GM21737 (cell line): ENCODE results near the gene UST.
A peak's percentile ranks its signal among the peaks of the same experiment; 100 is the strongest.
"Not testable (repeated sequence)": the region's sequence is repeated elsewhere in the genome, so short reads cannot be mapped to it uniquely, and the experiment has no call there.

Experiments
- ATAC-seq: cut with Tn5 transposase; IDR thresholded peaks from one replicate; pipeline ENCODE4 v1.9.1; 2021; ENCODE audit warnings: mild to moderate bottlenecking, moderate library complexity; ENCODE audit not compliant: unreplicated experiment

The UST gene

DNA sequence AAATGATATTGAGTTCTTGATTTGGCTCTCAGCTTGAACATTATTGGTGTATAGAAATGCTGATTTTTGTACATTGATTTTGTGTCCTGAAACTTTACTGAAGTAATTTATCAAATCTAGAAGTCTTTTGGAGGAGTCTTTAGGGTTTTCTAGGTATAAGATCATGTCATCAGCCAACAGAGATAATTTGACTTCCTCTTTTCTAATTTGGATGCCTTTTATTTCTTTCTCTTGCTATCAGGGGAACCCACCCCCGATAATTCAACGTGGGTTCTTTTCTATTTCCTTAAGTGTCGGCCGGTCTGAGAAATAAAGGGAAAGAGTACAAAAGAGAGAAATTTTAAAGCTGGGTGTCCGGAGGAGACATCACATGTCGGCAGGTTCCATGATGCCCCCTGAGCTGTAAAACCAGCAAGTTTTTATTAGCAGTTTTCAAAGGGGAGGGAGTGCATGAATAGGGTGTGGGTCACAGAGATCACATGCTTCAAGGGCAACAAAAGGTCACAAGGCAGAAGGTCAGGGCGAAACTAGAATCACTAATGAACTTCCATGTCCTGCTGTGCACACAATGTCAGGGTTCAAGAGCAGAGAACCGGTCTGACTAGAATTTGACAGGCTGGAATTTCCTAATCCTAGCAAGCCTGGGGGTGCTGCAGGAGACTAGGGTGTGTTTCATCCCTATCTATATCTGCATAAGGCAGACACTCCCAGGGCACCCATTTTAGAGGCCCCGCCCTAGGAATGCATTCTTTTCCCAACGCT is 17.6 kb downstream of the UST start:
- ATAC-seq, result not testable (repeated sequence)

GRCh38 chr6:148765898-148766808 is 19.3 kb downstream of the UST start:
- no peak for ATAC-seq

GRCh38 chr6:148768646-148769270 is 21.9 kb downstream of the UST start:
- no peak for ATAC-seq

- no peak for ATAC-seq
These were observed 22.6 kb downstream of the UST start for GRCh38 chr6:148769304-148769968.

DNA sequence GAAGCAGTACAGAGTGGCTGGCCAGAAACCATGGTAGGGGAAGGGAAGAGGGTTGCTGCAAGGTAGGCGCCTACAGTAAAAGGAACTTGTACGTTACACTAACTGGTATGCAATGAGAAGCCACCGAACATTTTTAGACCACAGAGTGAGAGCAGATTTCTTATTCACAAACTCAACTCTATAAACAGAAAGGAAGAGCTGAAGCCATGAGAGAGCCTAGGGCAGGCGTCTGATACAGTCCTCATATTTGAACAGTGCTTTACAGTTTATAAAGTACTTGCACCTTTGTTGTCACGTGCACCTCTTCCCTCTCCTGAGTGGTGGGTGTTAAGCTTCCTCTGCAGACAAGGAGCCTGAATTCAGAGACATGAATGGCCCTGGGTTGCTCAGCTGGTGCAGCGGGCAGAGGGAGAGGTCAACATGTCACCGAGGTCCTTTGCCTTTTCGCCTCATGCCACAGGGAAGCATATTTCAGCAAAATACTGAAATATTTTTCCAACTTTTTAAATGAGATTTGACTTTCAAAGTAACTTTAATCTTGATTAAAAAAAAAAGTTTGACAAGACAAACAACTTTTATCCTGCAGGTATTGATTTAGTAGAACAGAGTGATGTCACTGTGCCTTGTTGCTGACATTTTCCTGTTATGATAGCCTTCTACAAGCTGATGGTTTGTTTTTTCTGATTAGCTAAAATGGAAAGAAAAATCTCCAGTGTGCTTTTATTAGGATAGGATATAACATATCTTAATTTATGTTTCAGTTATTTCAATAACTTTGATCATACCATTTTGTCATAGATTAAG is 23.8 kb downstream of the UST start:
- ATAC-seq, result no peak

- ATAC-seq, result no peak
These were observed 24.4 kb downstream of the UST start for GRCh38 chr6:148771212-148771601.

- no peak for ATAC-seq
These were observed 25.2 kb downstream of the UST start for GRCh38 chr6:148771896-148772554.

- no peak for ATAC-seq
These were observed 28.3 kb downstream of the UST start for GRCh38 chr6:148775161-148775560.

DNA sequence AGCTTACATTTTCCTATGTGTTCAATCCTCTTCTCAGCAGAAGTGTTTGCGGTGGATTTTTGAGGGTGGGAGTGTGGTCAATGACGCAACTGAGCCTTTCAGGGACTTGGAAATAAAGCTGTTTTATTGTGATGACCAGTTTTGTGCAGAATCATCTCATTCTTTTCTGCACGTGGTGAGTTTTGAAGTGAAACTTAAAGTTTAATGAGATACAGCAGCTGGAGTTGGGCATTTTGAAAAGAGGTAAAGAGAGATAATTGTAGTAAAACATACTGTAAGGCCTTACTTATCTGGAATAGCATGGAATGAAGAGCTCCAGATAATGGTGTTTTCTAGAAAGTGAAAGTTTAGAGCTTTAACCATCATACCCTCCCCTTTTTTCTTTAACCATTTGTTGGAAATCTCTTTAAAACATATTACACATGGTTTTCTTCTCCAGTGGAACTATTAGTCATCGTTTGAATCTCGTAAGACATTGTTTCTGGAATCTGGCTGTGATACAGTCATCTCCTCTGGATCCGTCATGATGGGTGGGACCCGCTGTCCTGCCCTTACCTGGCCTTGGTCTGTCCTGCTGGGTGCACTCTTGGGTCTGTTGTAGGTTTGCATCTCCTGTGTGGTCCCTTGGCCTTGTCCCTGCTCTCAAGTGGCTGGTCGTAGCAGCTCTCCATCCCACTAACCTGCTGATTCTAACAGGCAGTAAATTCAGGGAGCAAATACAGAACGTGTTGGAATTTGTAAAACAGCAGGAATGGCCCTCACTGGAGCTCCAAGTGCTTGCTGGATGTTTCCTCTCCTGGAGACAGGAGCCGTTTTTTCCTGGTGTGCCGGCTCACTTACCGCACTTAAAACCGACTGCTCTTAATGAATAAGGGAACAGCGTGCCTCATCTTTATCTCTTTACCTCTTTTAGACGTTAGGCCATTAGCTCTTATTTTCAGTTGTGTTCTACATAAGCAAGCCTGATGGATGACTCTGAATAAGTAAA is 29.8 kb downstream of the UST start:
- ATAC-seq, result no peak

- ATAC-seq, result no peak
These were observed 32.3 kb downstream of the UST start for GRCh38 chr6:148779142-148779562.

DNA sequence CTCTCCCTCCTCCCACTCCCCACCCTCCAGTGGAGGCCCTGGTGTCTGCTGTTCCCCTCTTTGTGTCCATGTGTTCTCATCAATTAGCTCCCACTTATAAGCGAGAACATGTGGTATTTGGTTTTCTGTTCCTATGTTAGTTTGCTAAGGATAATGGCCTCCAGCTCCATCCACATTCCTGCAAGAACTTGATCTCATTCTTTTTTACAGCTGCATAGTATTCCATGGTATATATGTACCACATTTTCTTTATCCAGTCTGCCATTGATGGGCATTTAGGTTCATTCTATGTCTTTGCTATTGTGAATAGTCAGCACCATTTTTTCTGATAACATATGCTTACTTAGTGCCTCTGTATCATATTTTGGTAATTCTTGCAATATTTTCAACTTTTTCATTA is 33.6 kb downstream of the UST start:
- ATAC-seq, result not testable (repeated sequence)

DNA sequence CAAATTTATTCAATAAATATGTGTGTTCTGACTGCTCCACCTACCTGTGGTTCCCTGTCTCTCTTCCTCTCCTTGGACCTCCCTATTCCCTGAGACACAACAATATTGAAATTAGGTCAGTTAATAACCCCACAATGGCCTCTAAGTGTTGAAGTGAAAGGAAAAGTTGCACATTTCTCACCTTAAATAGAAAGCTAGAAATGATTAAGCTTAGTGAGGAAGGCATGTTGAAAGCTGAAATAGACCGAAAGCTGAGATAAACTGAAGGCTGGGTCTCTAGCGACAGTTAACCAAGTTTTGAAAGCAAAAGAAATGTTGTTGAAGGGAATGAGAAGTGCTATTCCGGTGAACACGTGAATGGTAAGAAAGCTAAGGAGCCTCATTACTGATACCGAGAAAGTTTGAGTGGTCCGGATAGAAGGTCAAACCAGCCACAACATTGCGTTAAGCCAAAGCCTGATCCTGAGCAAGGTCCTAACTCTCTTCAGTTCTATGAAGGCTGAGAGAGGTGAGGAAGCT is 34.1 kb downstream of the UST start:
- peak; percentile 91 for ATAC-seq

DNA sequence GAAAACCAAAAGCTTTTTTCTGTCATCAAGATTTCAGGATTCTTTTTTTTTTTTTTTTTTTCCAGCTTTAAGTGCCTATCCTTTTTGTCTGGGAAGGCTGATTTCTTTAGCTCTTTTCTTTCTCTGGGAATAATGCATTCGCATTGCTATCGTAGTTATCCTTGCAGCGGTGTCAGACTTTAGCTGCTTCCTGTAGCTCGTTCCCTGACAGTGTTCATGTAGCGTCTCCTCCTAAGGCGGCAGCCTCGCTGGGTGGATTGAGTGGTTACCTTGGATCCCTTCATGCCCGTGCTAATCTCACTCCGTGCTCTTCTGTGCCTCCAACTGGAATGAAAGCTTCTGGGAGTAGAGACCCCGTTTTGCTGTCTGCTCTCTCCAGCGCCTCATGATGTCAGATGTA is 43.1 kb downstream of the UST start:
- ATAC-seq, result no peak

- ATAC-seq, result no peak
These were observed 43.6 kb downstream of the UST start for GRCh38 chr6:148790404-148790803.

DNA sequence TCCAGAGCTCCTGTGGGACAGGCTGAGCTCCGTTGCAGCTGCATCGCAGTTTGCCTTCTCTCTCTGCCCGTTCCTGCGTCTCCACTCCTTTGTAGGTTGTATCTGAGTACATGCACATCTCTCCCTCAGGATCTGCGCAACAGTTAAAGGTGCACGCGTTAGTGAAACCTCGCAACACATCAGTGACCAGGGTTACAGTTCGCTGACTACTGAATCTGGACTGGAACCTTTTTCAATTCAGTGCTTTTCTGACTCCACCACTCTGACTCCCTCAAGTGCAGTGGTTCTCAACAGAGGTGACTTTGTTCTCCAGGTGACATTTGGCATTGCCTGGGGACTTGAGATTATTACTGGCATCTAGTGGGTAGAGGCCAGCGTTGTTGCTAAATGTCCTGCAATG is 44.0 kb downstream of the UST start:
- ATAC-seq, result no peak

GRCh38 chr6:148791372-148791771 is 44.5 kb downstream of the UST start:
- ATAC-seq, result no peak

DNA sequence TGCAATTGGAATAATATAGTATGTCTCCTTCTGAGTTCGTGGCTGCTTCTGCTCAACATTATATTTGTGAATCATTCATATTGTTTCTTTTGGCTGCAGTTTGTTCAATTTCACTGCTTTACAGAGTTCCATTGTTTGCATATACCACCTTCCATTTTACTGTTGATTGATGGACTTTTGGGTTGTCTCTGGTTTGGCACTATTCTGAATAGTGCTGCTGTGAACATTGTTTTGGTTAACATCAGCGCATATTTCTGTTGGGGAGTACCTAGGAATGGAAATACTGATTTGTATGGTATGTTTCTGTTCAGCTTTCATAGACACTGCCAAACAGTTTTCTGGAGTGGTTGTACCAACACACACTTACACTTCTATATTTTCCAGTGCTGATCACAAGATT is 46.9 kb downstream of the UST start:
- no peak for ATAC-seq

DNA sequence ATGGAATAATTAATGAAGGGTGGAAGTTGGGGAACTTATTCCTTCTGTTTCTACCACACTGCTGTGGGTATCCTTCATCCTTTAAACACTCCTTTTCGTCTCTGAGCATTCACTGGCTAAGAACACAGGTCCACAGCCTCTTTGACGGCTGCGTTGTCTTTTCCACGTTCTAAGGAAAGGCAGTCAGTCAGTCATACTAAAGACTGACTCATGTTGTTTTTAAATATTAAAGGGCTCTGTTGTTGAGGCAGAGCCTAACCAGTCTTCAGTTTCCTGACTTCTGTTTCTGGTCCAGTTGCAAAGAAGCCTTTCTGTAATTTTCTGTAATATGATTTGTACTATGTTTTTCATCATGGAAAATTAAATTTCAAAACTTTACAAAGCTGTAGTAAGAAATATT is 48.0 kb downstream of the UST start:
- no peak for ATAC-seq
